GM19240 (cell line): ENCODE results near the gene C10orf95.

Source experiments
- DNase-seq: peaks from one replicate; pipeline ENCODE4 v3.0.0; 2011; ENCODE audit warnings: low spot score; ENCODE audit not compliant: insufficient read length

Gene C10orf95

GRCh38 chr10:102416283-102416682 lies 35.1 kb downstream of the C10orf95 start:
- DNase-seq, result no peak

- no peak for DNase-seq
These were observed 36.6 kb downstream of the C10orf95 start for GRCh38 chr10:102414749-102415148.

GRCh38 chr10:102413806-102414561 lies 37.4 kb downstream of the C10orf95 start:
- DNase-seq, result no peak

GRCh38 chr10:102413053-102413705 lies 38.2 kb downstream of the C10orf95 start:
- peak; percentile 78 for DNase-seq

- no peak for DNase-seq
These were observed 39.0 kb downstream of the C10orf95 start for GRCh38 chr10:102412293-102412692.

DNA sequence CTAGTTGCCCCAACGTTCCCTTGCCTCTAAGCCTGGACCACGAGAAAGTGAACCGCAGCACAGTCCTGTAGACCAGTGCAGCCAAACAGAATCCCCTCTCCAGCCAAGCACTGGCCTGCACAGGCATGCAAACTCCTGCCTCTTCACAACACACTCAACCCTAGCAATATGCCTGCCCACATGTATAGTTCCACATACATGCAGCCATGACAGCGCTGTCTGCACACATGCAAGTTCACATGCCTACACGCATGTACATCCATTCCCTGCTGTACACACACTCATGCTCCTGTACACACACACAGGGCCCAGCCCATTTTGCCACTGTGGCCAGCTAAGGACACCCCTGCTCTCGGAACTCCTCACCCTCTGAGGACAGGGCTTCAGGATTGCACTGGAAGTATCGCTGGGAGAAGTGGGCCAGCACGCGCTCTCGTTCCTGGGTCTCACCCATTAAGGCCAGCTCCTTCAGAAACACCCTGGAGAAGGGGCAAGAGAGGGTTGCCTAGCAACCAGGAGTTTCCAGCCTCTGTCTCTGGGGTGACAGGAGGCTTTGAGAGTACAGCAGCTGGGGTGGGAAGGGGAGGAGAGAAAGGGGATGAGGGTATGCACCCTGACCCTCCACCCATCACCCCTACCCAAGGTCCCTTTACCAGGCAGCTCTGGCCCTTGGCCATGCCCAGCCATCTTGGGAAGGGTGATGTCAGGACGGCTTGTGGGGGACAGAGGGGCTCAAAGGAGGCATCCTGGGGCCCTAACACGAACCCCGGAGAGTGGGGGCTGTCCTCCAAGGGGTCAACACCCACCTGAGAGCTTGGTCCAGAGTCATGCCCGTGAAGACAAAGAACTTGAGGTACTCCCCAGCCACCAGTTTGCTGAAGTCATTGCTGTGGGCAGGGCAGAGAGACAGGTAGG lies 39.7 kb downstream of the C10orf95 start:
- DNase-seq, result no peak

- DNase-seq, result no peak
These were observed 40.8 kb downstream of the C10orf95 start for GRCh38 chr10:102410429-102411073.

DNA sequence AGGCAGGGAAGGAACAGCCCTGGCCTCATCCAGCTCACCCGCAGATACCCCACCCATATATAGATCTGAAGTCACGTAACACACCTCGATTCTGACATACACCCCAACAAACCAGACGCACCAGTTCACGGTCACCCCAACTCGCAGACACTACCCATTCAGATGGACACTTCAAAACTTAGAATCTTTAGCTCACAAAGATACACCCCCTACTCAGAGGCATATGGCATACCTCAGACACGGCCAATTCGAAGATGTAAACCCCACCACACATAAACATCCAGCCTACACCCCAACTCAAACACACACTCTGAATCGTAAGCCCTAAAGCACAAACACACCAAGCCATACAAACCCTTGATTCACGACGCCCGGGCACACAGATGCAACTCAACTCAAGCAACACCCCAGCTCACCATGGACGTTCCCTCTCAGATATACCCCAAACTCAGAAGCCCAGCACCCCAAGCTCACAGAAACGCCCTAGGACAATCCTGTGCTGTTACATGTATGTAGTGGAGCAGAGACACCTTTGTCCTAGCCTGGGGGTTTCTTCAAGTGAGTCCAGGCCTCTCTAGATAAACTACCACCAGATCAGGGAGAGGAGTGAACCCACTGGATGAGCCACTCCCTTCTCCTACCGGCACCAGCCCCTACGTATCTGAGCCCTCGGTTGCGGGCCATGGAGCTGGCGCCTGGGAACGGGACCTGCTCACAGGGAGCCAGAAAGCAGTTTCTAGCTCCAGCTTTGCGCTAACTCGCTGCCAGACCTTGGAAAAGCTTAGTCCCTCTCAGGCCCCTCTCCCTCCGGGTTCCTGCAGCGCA lies 41.5 kb downstream of the C10orf95 start:
- DNase-seq, result no peak

- no peak for DNase-seq
These were observed 42.4 kb downstream of the C10orf95 start for GRCh38 chr10:102408728-102409603.

GRCh38 chr10:102408131-102408727 lies 43.1 kb downstream of the C10orf95 start:
- DNase-seq, result no peak

GRCh38 chr10:102407425-102408130 lies 43.8 kb downstream of the C10orf95 start:
- no peak for DNase-seq

GRCh38 chr10:102406815-102407214 lies 44.5 kb downstream of the C10orf95 start:
- no peak for DNase-seq

DNA sequence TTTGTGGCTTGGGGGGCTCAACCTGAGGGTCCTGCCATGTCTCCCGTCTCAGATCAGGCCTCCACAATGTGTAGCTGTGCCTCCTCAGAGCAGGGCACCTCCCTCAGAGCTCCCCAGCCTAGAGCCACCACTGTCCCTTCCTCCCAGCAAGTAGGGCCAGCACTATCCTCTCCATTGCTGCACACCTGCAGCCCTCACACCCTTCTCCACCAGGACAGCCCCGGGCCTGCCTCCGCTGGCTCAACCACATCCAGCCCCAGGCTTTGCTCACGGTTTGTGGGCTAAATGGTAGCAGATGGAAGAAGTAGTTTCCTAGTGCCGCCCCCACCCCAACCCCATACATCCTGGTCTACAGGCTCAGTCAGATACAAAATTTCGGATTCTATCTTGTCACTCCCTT lies 45.7 kb downstream of the C10orf95 start:
- DNase-seq, result no peak

GRCh38 chr10:102405108-102405571 lies 46.2 kb downstream of the C10orf95 start:
- no peak for DNase-seq

GRCh38 chr10:102404361-102405107 lies 46.8 kb downstream of the C10orf95 start:
- no peak for DNase-seq

DNA sequence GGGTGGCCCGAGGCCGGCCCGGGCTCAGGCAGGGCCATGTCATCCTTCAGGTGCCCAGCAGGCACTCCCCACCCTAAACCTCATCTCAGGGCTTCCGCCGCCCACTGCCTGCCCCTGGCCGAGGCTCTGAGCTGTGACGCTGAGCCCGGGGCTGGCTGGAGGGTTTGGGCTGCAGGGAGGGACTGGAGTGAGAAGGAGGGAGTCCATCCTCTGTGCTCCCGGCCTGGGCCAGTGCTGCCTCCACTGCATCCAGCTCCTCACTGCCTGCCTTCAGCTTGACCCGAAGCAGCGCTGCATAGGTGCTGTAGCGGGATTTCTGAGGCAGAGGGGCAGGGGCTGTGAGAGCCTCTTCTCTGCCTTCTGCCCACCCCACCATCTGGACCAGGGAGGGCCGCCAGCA lies 48.2 kb downstream of the C10orf95 start:
- no peak for DNase-seq

- no peak for DNase-seq
These were observed 48.8 kb downstream of the C10orf95 start for GRCh38 chr10:102402512-102402896.
